HEK293 (cell line): ENCODE results near the gene AP1AR.

Experiments
- CTCF ChIA-PET: fragments of 350-600 bp; formaldehyde crosslinking; extraction: SDS; loops from one replicate; lab custom pipeline; 2021; ENCODE audit warnings: antibody characterized with exemption; lab: Yijun Ruan, JAX
- POLR2A ChIA-PET: fragments of 300-600 bp; formaldehyde crosslinking; extraction: SDS; loops from one replicate; lab custom pipeline; 2020; ENCODE audit warnings: antibody characterized with exemption, inconsistent platforms; lab: Yijun Ruan, JAX
- H3K27ac ChIP-seq: fragments of 200-500 bp; sonication (Bioruptor generic); 2 replicates; pipeline ENCODE4 v1.5.1; 2014; ENCODE audit warnings: low read depth, low read length, control low read depth, inconsistent platforms; ENCODE audit errors: extremely low read depth
- H3K36me3 ChIP-seq, 2 experiments: fragments of 200-500 bp in 1 of 2; sonication (Bioruptor generic) in 1 of 2; 1 replicate in 1 of 2; 2 replicates in 1 of 2; pipeline ENCODE4 v1.5.1; 2014 to 2017; ENCODE audit warnings: inconsistent platforms in 2 of 2, low read length in 2 of 2; ENCODE audit not compliant: control insufficient read depth in 2 of 2, insufficient read depth in 1 of 2
- H3K4me1 ChIP-seq: fragments of 200-500 bp; sonication (Bioruptor generic); 2 replicates; pipeline ENCODE4 v1.5.1; 2014; ENCODE audit warnings: mild to moderate bottlenecking, low read length, inconsistent platforms; ENCODE audit not compliant: control insufficient read depth, insufficient read depth
- H3K4me3 ChIP-seq: 2 replicates; pipeline ENCODE4 v1.5.1; 2011; ENCODE audit warnings: low read depth, mild to moderate bottlenecking, control low read depth, low read length, moderate library complexity
- H3K9me3 ChIP-seq: fragments of 200-500 bp; sonication (Bioruptor generic); 2 replicates; pipeline ENCODE4 v1.5.1; 2014; ENCODE audit warnings: low read depth, low read length, inconsistent platforms; ENCODE audit not compliant: control insufficient read depth, insufficient read depth
- MYNN ChIP-seq: fragments of 450-650 bp; formaldehyde crosslinking; IDR thresholded peaks from 2 replicates; pipeline ENCODE4 v1.5.1; 2016; ENCODE audit warnings: missing biosample characterization, missing genetic modification characterization, borderline replicate concordance
- ZBTB7A ChIP-seq: fragments of 450-650 bp; formaldehyde crosslinking; IDR thresholded peaks from 2 replicates; pipeline ENCODE4 v1.5.1; 2016; ENCODE audit warnings: low read depth, missing biosample characterization, missing genetic modification characterization
- ZNF169 ChIP-seq: fragments of 450-650 bp; formaldehyde crosslinking; IDR thresholded peaks from 2 replicates; pipeline ENCODE4 v1.5.1; 2016; ENCODE audit warnings: missing biosample characterization, missing genetic modification characterization
- ZNF184 ChIP-seq: fragments of 450-650 bp; IDR thresholded peaks from 2 replicates; pipeline ENCODE4 v1.5.1; 2018; ENCODE audit warnings: missing biosample characterization, mild to moderate bottlenecking, missing genetic modification characterization
- ZNF391 ChIP-seq: fragments of 450-650 bp; formaldehyde crosslinking; IDR thresholded peaks from 2 replicates; pipeline ENCODE4 v1.5.1; 2016; ENCODE audit warnings: low read depth, missing biosample characterization, missing genetic modification characterization, borderline replicate concordance
- ZNF423 ChIP-seq: fragments of 450-650 bp; formaldehyde crosslinking; IDR thresholded peaks from 2 replicates; pipeline ENCODE4 v1.5.1; 2016; ENCODE audit warnings: missing biosample characterization, missing genetic modification characterization
- ZNF473 ChIP-seq: fragments of 450-650 bp; formaldehyde crosslinking; IDR thresholded peaks from 2 replicates; pipeline ENCODE4 v1.5.1; 2017; ENCODE audit warnings: missing biosample characterization, missing genetic modification characterization
- ZNF629 ChIP-seq: fragments of 450-650 bp; formaldehyde crosslinking; IDR thresholded peaks from 2 replicates; pipeline ENCODE4 v1.5.1; 2017; ENCODE audit warnings: missing biosample characterization, missing genetic modification characterization
- ZNF792 ChIP-seq: fragments of 450-650 bp; formaldehyde crosslinking; IDR thresholded peaks from 2 replicates; pipeline ENCODE4 v1.5.1; 2016; ENCODE audit warnings: missing biosample characterization, missing genetic modification characterization
- TF ChIP-seq, protein P1 (sequence below): fragments of 450-650 bp; formaldehyde crosslinking; IDR thresholded peaks from 2 replicates; pipeline ENCODE4 v1.5.1; 2016; ENCODE audit warnings: missing biosample characterization, missing genetic modification characterization
- TF ChIP-seq, protein P2 (sequence below): fragments of 450-650 bp; formaldehyde crosslinking; IDR thresholded peaks from 2 replicates; pipeline ENCODE4 v1.5.1; 2016; ENCODE audit warnings: missing biosample characterization, missing genetic modification characterization
- TF ChIP-seq, protein P3 (sequence below): fragments of 450-650 bp; formaldehyde crosslinking; IDR thresholded peaks from 2 replicates; pipeline ENCODE4 v1.5.1; 2016; ENCODE audit warnings: missing biosample characterization, missing genetic modification characterization, borderline replicate concordance
- TF ChIP-seq, protein P4 (sequence below): sonication (generic); formaldehyde crosslinking; IDR thresholded peaks from 2 replicates; pipeline ENCODE4 v1.8.1; 2022; ENCODE audit warnings: mild to moderate bottlenecking, moderate library complexity, missing genetic modification reagents
- TF ChIP-seq, protein P5 (sequence below): fragments of 450-650 bp; formaldehyde crosslinking; IDR thresholded peaks from 2 replicates; pipeline ENCODE4 v1.5.1; 2016; ENCODE audit warnings: missing biosample characterization, missing genetic modification characterization
- TF ChIP-seq, protein P6 (sequence below): fragments of 450-650 bp; formaldehyde crosslinking; IDR thresholded peaks from 2 replicates; pipeline ENCODE4 v1.5.1; 2017; ENCODE audit warnings: missing biosample characterization, missing genetic modification characterization

AP1AR gene

DNA sequence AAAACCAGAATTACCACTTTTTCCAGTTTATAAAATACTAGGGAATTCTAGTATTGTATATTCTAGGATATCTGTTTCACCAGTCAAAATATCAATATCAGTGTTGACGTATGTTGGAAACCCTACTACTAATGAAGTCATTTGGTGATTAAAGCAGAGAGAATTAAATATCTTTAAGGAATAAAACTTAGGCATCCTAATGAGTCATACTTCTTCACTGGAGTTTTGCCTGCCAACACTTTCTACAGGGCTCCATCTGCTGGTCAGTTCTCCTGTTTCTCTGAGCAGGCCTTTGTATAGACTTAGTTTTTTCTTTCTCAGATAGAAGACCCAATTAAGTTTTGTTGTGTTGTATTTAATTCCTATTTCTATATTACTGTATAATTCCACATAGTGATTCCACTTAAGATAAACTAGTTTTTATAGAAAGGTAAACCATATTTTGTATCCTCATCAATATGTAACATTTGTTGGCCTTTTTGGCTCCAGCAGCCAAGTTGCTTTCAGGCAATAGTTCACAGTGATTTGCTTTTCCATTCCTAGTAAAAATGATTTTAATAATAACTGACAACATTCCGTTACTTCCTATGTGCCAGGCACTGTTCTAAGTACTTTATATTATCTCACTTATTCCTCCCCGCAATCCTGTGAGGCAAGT, 3.5 kb downstream of the AP1AR start (continued):
- TF ChIP-seq, protein P1, sequence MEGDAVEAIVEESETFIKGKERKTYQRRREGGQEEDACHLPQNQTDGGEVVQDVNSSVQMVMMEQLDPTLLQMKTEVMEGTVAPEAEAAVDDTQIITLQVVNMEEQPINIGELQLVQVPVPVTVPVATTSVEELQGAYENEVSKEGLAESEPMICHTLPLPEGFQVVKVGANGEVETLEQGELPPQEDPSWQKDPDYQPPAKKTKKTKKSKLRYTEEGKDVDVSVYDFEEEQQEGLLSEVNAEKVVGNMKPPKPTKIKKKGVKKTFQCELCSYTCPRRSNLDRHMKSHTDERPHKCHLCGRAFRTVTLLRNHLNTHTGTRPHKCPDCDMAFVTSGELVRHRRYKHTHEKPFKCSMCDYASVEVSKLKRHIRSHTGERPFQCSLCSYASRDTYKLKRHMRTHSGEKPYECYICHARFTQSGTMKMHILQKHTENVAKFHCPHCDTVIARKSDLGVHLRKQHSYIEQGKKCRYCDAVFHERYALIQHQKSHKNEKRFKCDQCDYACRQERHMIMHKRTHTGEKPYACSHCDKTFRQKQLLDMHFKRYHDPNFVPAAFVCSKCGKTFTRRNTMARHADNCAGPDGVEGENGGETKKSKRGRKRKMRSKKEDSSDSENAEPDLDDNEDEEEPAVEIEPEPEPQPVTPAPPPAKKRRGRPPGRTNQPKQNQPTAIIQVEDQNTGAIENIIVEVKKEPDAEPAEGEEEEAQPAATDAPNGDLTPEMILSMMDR (tag by site-specific recombination) = 0 out of 2 replicates have a peak, but pooled peaks have one; percentile 12
- TF ChIP-seq ZNF629 = peak; percentile 71
- no peak for TF ChIP-seq ZNF169 (tag by site-specific recombination)
- TF ChIP-seq, protein P2, sequence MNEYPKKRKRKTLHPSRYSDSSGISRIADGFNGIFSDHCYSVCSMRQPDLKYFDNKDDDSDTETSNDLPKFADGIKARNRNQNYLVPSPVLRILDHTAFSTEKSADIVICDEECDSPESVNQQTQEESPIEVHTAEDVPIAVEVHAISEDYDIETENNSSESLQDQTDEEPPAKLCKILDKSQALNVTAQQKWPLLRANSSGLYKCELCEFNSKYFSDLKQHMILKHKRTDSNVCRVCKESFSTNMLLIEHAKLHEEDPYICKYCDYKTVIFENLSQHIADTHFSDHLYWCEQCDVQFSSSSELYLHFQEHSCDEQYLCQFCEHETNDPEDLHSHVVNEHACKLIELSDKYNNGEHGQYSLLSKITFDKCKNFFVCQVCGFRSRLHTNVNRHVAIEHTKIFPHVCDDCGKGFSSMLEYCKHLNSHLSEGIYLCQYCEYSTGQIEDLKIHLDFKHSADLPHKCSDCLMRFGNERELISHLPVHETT = no peak
- TF ChIP-seq ZNF184 (tag by site-specific recombination) = no peak
- no peak for TF ChIP-seq ZNF391

DNA sequence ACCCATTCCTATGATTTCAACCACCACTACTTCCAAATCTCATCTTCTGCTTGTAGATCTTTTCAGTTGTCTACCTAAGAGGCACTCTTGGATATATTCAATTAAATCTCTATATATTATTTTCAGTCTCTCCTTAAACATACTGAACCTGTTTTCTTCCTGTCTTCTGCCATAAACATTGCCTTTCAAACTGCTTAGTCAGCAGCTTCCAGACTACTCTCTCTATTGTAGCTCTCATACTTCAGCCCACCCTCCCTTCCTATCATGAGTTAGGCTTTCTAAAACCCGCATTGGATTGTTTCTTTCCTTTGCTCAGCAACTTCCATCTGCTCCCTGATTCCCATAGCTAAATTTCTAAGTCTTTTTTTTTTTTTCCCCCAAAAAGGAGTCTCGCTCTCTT, 4.5 kb downstream of the AP1AR start:
- no peak overlapping the region for H3K27ac ChIP-seq
- ChIA-PET POLR2A (interaction anchor here (0.7 kb wide), 1 partner anchor 50 kb away, joined by 4 read pairs; the partner anchor contains the start of gene TIFA), CTCF (interaction anchor here (0.6 to 8.1 kb wide), 9 partner anchors 11 to 274 kb away, joined by 3 to 67 read pairs (median 3); no protein-coding TSS in a partner anchor)
- TF ChIP-seq ZNF423 (tag by site-specific recombination) (no peak), ZBTB7A (tag by site-specific recombination) (no peak), ZNF473 (tag by site-specific recombination) (no peak), ZNF792 (tag by site-specific recombination) (no peak), MYNN (tag by site-specific recombination) (no peak)
- TF ChIP-seq, protein P3, sequence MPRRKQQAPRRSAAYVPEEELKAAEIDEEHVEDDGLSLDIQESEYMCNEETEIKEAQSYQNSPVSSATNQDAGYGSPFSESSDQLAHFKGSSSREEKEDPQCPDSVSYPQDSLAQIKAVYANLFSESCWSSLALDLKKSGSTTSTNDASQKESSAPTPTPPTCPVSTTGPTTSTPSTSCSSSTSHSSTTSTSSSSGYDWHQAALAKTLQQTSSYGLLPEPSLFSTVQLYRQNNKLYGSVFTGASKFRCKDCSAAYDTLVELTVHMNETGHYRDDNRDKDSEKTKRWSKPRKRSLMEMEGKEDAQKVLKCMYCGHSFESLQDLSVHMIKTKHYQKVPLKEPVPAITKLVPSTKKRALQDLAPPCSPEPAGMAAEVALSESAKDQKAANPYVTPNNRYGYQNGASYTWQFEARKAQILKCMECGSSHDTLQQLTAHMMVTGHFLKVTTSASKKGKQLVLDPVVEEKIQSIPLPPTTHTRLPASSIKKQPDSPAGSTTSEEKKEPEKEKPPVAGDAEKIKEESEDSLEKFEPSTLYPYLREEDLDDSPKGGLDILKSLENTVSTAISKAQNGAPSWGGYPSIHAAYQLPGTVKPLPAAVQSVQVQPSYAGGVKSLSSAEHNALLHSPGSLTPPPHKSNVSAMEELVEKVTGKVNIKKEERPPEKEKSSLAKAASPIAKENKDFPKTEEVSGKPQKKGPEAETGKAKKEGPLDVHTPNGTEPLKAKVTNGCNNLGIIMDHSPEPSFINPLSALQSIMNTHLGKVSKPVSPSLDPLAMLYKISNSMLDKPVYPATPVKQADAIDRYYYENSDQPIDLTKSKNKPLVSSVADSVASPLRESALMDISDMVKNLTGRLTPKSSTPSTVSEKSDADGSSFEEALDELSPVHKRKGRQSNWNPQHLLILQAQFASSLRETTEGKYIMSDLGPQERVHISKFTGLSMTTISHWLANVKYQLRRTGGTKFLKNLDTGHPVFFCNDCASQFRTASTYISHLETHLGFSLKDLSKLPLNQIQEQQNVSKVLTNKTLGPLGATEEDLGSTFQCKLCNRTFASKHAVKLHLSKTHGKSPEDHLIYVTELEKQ (tag by site-specific recombination) = no peak
- TF ChIP-seq, protein P4, sequence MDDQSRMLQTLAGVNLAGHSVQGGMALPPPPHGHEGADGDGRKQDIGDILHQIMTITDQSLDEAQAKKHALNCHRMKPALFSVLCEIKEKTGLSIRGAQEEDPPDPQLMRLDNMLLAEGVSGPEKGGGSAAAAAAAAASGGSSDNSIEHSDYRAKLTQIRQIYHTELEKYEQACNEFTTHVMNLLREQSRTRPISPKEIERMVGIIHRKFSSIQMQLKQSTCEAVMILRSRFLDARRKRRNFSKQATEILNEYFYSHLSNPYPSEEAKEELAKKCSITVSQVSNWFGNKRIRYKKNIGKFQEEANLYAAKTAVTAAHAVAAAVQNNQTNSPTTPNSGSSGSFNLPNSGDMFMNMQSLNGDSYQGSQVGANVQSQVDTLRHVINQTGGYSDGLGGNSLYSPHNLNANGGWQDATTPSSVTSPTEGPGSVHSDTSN (CRISPR knock-in tag) = no peak
- TF ChIP-seq, protein P5, sequence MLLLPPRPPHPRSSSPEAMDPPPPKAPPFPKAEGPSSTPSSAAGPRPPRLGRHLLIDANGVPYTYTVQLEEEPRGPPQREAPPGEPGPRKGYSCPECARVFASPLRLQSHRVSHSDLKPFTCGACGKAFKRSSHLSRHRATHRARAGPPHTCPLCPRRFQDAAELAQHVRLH (tag by site-specific recombination) = no peak
- TF ChIP-seq, protein P6, sequence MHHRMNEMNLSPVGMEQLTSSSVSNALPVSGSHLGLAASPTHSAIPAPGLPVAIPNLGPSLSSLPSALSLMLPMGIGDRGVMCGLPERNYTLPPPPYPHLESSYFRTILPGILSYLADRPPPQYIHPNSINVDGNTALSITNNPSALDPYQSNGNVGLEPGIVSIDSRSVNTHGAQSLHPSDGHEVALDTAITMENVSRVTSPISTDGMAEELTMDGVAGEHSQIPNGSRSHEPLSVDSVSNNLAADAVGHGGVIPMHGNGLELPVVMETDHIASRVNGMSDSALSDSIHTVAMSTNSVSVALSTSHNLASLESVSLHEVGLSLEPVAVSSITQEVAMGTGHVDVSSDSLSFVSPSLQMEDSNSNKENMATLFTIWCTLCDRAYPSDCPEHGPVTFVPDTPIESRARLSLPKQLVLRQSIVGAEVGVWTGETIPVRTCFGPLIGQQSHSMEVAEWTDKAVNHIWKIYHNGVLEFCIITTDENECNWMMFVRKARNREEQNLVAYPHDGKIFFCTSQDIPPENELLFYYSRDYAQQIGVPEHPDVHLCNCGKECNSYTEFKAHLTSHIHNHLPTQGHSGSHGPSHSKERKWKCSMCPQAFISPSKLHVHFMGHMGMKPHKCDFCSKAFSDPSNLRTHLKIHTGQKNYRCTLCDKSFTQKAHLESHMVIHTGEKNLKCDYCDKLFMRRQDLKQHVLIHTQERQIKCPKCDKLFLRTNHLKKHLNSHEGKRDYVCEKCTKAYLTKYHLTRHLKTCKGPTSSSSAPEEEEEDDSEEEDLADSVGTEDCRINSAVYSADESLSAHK (tag by site-specific recombination) = no peak
- no peaks in the 10 kb centered on the region for H3K36me3 ChIP-seq
- H3K4me3 ChIP-seq = no peak overlapping the region
- H3K9me3 ChIP-seq = no peaks in the 10 kb centered on the region
- H3K4me1 ChIP-seq = no peaks in the 10 kb centered on the region
